ENCODE measurements around the gene CTR9. TPM values are rescaled to one million over a fixed set of nuclear protein-coding genes. Genes with fewer than 3 reads are reported as not detected.

The CTR9 gene
- polyA plus RNA-seq, result 10 to 100 TPM; 11.1 to 15.9 TPM

GRCh38 chr11:10750838-10751580, at the start of gene CTR9:
Gene CTR9 (plus strand): TSS chr11:10751246. CDS start chr11:10751413, 167 bp downstream.
- Histone ChIP-seq H3K9me3 (ENCODE audit: control insufficient read depth in 2 of 2, insufficient read depth in 1 of 2, low read depth in 1 of 2, low read length in 1 of 2) (no peaks in the 10 kb centered on the region), H3K36me3 (ENCODE audit: control insufficient read depth in 2 of 2, insufficient read depth in 2 of 2, low read length in 1 of 2) (peaks cover 0 to 2% of the 10 kb centered on the region in 2 donors), H3K27ac (ENCODE audit: low read depth in 2 of 2, low read length in 1 of 2) (peak within 1 kb of the TSS; percentile 81 to 97), H3K4me3 (ENCODE audit: low read depth in 1 of 2, low read length in 2 of 2) (peak within 1 kb of the TSS; percentile 80 to 96), H3K27me3 (ENCODE audit: control insufficient read depth in 1 of 2, insufficient read depth in 2 of 2, low read length in 2 of 2) (no peaks in the 10 kb centered on the region), H3K4me1 (ENCODE audit: control insufficient read depth in 2 of 2, insufficient read depth in 2 of 2, low read length in 1 of 2) (no peaks in the 10 kb centered on the region)
- 0% methylated on average over 67 of the region's 67 CpGs for WGBS, 2 donors

- Histone ChIP-seq H3K4me3 (ENCODE audit: low read depth in 1 of 2, low read length in 2 of 2) (no peak overlapping the region), H3K4me1 (ENCODE audit: control insufficient read depth in 2 of 2, insufficient read depth in 2 of 2, low read length in 1 of 2) (no peaks in the 10 kb centered on the region), H3K27ac (ENCODE audit: low read depth in 2 of 2, low read length in 1 of 2) (no peak overlapping the region), H3K27me3 (ENCODE audit: control insufficient read depth in 1 of 2, insufficient read depth in 2 of 2, low read length in 2 of 2) (no peaks in the 10 kb centered on the region), H3K36me3 (ENCODE audit: control insufficient read depth in 2 of 2, insufficient read depth in 2 of 2, low read length in 1 of 2) (no peaks in the 10 kb centered on the region), H3K9me3 (ENCODE audit: control insufficient read depth in 2 of 2, insufficient read depth in 1 of 2, low read depth in 1 of 2, low read length in 1 of 2) (peaks cover 0 to 3% of the 10 kb centered on the region in 2 donors)
- WGBS, 2 donors, result 79 to 82% methylated on average over 3 of the region's 3 CpGs
These were observed 49.1 kb upstream of the CTR9 start for GRCh38 chr11:10701982-10702381.

- no peaks in the 10 kb centered on the region for H3K9me3 ChIP-seq (ENCODE audit: control insufficient read depth in 2 of 2, insufficient read depth in 1 of 2, low read depth in 1 of 2, low read length in 1 of 2)
- H3K4me1 ChIP-seq (ENCODE audit: control insufficient read depth in 2 of 2, insufficient read depth in 2 of 2, low read length in 1 of 2), result no peaks in the 10 kb centered on the region
- no peaks in the 10 kb centered on the region for H3K36me3 ChIP-seq (ENCODE audit: control insufficient read depth in 2 of 2, insufficient read depth in 2 of 2, low read length in 1 of 2)
- H3K27me3 ChIP-seq (ENCODE audit: control insufficient read depth in 1 of 2, insufficient read depth in 2 of 2, low read length in 2 of 2), result no peaks in the 10 kb centered on the region
- 86 to 92% methylated on average over 3 of the region's 3 CpGs for WGBS, 2 donors
- no peak overlapping the region for H3K27ac ChIP-seq (ENCODE audit: low read depth in 2 of 2, low read length in 1 of 2)
- no peak overlapping the region for H3K4me3 ChIP-seq (ENCODE audit: low read depth in 1 of 2, low read length in 2 of 2)
These were observed 42.9 kb upstream of the CTR9 start for GRCh38 chr11:10708131-10708530.

- Histone ChIP-seq H3K9me3 (ENCODE audit: control insufficient read depth in 2 of 2, insufficient read depth in 1 of 2, low read depth in 1 of 2, low read length in 1 of 2) (no peaks in the 10 kb centered on the region), H3K36me3 (ENCODE audit: control insufficient read depth in 2 of 2, insufficient read depth in 2 of 2, low read length in 1 of 2) (no peaks in the 10 kb centered on the region), H3K27ac (ENCODE audit: low read depth in 2 of 2, low read length in 1 of 2) (no peak overlapping the region), H3K4me3 (ENCODE audit: low read depth in 1 of 2, low read length in 2 of 2) (no peak overlapping the region), H3K27me3 (ENCODE audit: control insufficient read depth in 1 of 2, insufficient read depth in 2 of 2, low read length in 2 of 2) (no peaks in the 10 kb centered on the region), H3K4me1 (ENCODE audit: control insufficient read depth in 2 of 2, insufficient read depth in 2 of 2, low read length in 1 of 2) (no peaks in the 10 kb centered on the region)
- 58 to 60% methylated on average over 5 of the region's 5 CpGs for WGBS, 2 donors
These were observed 41.6 kb upstream of the CTR9 start for GRCh38 chr11:10709299-10710086.

GRCh38 chr11:10715571-10715970, 35.5 kb upstream of the CTR9 start:
- H3K9me3 ChIP-seq (ENCODE audit: control insufficient read depth in 2 of 2, insufficient read depth in 1 of 2, low read depth in 1 of 2, low read length in 1 of 2), result no peaks in the 10 kb centered on the region
- WGBS, 2 donors, result 66 to 77% methylated on average over 4 of the region's 4 CpGs
- H3K4me1 ChIP-seq (ENCODE audit: control insufficient read depth in 2 of 2, insufficient read depth in 2 of 2, low read length in 1 of 2), result no peaks in the 10 kb centered on the region
- no peak overlapping the region for H3K4me3 ChIP-seq (ENCODE audit: low read depth in 1 of 2, low read length in 2 of 2)
- no peak overlapping the region for H3K27ac ChIP-seq (ENCODE audit: low read depth in 2 of 2, low read length in 1 of 2)
- no peaks in the 10 kb centered on the region for H3K27me3 ChIP-seq (ENCODE audit: control insufficient read depth in 1 of 2, insufficient read depth in 2 of 2, low read length in 2 of 2)
- H3K36me3 ChIP-seq (ENCODE audit: control insufficient read depth in 2 of 2, insufficient read depth in 2 of 2, low read length in 1 of 2), result no peaks in the 10 kb centered on the region

GRCh38 chr11:10716122-10716521, 34.9 kb upstream of the CTR9 start:
- Histone ChIP-seq H3K4me1 (ENCODE audit: control insufficient read depth in 2 of 2, insufficient read depth in 2 of 2, low read length in 1 of 2) (no peaks in the 10 kb centered on the region), H3K27me3 (ENCODE audit: control insufficient read depth in 1 of 2, insufficient read depth in 2 of 2, low read length in 2 of 2) (no peaks in the 10 kb centered on the region), H3K27ac (ENCODE audit: low read depth in 2 of 2, low read length in 1 of 2) (no peak overlapping the region), H3K9me3 (ENCODE audit: control insufficient read depth in 2 of 2, insufficient read depth in 1 of 2, low read depth in 1 of 2, low read length in 1 of 2) (no peaks in the 10 kb centered on the region), H3K36me3 (ENCODE audit: control insufficient read depth in 2 of 2, insufficient read depth in 2 of 2, low read length in 1 of 2) (no peaks in the 10 kb centered on the region), H3K4me3 (ENCODE audit: low read depth in 1 of 2, low read length in 2 of 2) (no peak overlapping the region)
- 65 to 70% methylated on average over 3 of the region's 3 CpGs for WGBS, 2 donors

- no peaks in the 10 kb centered on the region for H3K4me1 ChIP-seq (ENCODE audit: control insufficient read depth in 2 of 2, insufficient read depth in 2 of 2, low read length in 1 of 2)
- H3K4me3 ChIP-seq (ENCODE audit: low read depth in 1 of 2, low read length in 2 of 2), result no peak overlapping the region
- H3K36me3 ChIP-seq (ENCODE audit: control insufficient read depth in 2 of 2, insufficient read depth in 2 of 2, low read length in 1 of 2), result no peaks in the 10 kb centered on the region
- 81 to 86% methylated on average over 9 of the region's 9 CpGs for WGBS, 2 donors
- H3K27ac ChIP-seq (ENCODE audit: low read depth in 2 of 2, low read length in 1 of 2), result no peak overlapping the region
- no peaks in the 10 kb centered on the region for H3K9me3 ChIP-seq (ENCODE audit: control insufficient read depth in 2 of 2, insufficient read depth in 1 of 2, low read depth in 1 of 2, low read length in 1 of 2)
- no peaks in the 10 kb centered on the region for H3K27me3 ChIP-seq (ENCODE audit: control insufficient read depth in 1 of 2, insufficient read depth in 2 of 2, low read length in 2 of 2)
These were observed 34.3 kb upstream of the CTR9 start for GRCh38 chr11:10716543-10717259.

- Histone ChIP-seq H3K27me3 (ENCODE audit: control insufficient read depth in 1 of 2, insufficient read depth in 2 of 2, low read length in 2 of 2) (no peaks in the 10 kb centered on the region), H3K9me3 (ENCODE audit: control insufficient read depth in 2 of 2, insufficient read depth in 1 of 2, low read depth in 1 of 2, low read length in 1 of 2) (no peaks in the 10 kb centered on the region), H3K4me1 (ENCODE audit: control insufficient read depth in 2 of 2, insufficient read depth in 2 of 2, low read length in 1 of 2) (no peaks in the 10 kb centered on the region), H3K4me3 (ENCODE audit: low read depth in 1 of 2, low read length in 2 of 2) (no peak overlapping the region), H3K27ac (ENCODE audit: low read depth in 2 of 2, low read length in 1 of 2) (no peak overlapping the region), H3K36me3 (ENCODE audit: control insufficient read depth in 2 of 2, insufficient read depth in 2 of 2, low read length in 1 of 2) (no peaks in the 10 kb centered on the region)
- WGBS, 2 donors, result 80 to 88% methylated on average over 2 of the region's 2 CpGs
These were observed 31.4 kb upstream of the CTR9 start for GRCh38 chr11:10719616-10720015.

- Histone ChIP-seq H3K4me3 (ENCODE audit: low read depth in 1 of 2, low read length in 2 of 2) (no peak overlapping the region), H3K27me3 (ENCODE audit: control insufficient read depth in 1 of 2, insufficient read depth in 2 of 2, low read length in 2 of 2) (no peaks in the 10 kb centered on the region), H3K4me1 (ENCODE audit: control insufficient read depth in 2 of 2, insufficient read depth in 2 of 2, low read length in 1 of 2) (no peaks in the 10 kb centered on the region), H3K36me3 (ENCODE audit: control insufficient read depth in 2 of 2, insufficient read depth in 2 of 2, low read length in 1 of 2) (no peaks in the 10 kb centered on the region), H3K9me3 (ENCODE audit: control insufficient read depth in 2 of 2, insufficient read depth in 1 of 2, low read depth in 1 of 2, low read length in 1 of 2) (no peaks in the 10 kb centered on the region), H3K27ac (ENCODE audit: low read depth in 2 of 2, low read length in 1 of 2) (no peak overlapping the region)
- 89 to 90% methylated on average over 2 of the region's 2 CpGs for WGBS, 2 donors
These were observed 30.1 kb upstream of the CTR9 start for GRCh38 chr11:10720881-10721376.
